ENCODE results near the gene CRYGN.

Gene CRYGN

DNA sequence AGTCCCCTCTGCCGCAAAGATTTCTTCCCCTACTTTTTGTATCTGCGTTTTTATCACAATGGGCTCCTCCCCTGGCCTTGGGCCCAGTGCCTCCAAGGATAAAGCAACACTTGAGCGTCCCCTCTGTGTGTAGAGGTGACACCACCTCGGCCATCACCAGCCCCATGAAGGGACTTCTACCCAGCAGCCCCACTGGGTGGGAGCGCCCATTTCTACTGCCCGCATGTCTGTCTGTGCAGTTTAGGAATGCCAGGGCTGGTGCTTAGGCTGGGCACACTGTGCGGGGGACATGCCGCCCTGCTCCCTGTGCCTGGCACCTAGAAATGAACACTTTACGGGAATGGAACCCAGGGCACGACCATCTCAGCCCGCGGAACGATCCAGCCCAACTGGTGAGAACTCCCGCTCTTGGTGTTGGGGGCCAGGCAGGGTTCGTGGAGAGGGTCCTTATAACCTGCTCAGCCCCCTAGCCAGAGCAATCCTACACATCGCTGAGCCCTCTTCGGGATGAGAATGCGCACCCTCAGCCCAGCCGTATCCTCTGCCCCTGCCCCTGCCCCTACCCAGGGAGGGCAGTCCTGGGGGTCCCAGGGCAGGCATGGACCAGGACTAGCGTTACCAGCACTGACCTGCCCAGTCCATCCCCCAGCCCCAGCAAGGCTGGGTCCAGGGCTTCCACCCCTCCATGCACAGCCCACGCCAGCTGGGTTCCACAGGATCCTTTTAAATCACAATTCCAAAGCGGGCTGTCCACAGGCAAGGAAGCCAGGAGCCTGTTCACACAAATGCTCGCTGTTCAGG, 12.8 kb downstream of the CRYGN start:
- no peak for DNase-seq (ENCODE audit: low read depth)

DNA sequence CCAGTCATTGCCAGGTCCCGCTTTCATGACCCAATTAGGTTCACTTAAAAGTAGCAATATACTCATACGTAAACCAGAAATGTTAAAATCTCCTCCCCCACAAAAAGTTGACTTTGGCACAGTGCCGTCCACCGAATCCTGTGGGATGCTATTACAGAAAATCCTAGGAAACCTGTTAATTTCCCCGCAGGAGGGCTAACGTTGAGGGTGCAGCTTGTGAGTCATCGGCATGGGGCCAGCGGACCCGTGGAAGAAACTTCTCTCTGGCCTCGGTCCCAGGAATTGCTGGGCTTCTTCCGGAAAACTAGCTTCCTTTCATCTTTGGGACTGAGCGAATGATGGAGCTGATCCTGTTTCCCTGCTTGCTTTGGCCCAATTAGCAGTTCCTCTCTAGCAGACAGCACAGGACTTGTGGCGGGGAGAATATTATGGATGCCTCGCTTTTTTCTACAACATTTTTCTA, 13.5 kb downstream of the CRYGN start:
- DNase-seq (ENCODE audit: low read depth) = no peak

DNA sequence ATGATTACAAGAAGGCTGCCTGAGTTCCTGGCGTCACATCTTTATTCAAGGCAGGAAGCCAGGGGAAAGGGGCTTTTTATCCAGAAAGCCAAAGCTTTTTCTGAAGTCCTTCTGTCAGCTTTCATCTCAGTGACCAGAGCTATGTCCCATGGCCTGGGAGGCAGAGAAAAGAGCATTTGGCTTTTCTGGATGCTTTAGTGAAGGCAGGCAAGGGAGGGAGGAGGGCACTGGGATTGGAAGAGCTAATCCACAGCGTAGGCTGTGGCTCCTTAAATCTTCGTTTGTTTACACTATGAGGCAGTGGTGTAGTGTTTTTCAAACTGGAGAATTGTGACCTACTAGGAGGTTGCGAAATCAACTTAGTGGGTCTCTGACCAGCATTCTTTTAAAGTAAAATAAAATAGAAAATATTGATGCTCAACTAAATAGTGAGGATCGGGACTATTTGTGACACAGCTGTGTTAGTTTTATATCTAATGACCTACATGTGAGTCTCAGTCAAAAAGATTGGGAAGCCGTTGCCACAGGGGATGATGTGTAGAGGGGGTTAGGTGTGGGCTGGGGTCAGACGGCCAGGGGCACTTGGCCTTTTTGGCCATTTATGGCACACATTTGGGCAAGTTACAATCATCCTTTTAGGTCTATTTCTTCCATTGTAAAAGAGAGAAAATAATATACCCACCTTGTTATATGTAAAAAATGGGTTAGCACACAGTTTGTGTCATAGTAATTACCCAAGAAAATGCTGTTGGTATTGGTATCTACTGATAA, 14.1 kb downstream of the CRYGN start:
- no peak for DNase-seq (ENCODE audit: low read depth)

DNA sequence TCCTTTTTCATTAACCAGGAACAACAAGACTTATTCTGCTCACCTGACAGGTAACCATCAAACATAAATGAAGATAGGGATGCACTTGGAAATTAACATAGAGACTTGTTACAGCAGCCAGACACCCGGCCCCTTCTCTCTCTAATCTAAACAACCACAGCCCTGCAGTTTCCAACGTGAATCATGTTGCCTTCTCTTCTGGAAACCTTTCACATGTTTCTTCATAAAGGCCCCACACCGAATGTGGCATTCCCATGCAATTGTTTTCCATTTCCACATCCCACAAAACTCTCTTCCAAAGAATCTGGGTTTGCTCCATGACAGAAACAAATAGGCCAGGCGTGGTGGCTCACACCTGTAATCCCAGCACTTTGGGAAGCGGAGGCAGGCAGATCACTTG, 15.1 kb downstream of the CRYGN start:
- no peak for DNase-seq (ENCODE audit: low read depth)

DNA sequence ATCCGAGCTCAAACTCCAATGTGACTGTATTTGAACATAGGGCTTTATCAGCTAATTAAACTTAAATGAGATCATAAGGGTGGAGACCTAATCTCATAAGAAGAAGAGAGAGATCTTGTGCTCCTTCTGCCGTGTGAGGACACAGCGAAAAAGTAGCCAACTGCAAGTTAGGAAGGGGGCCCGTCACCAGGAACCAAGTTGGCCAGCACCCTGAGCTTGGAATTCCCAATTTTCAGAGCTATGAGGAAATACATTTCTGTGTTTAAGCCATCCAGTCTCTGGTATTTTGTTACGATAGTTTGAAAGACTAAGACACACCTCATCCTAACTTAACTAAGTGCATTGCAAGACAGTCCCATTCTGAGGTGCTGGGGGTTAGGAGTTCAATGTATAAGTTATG, 16.0 kb downstream of the CRYGN start:
- no peak for DNase-seq (ENCODE audit: low read depth)

DNA sequence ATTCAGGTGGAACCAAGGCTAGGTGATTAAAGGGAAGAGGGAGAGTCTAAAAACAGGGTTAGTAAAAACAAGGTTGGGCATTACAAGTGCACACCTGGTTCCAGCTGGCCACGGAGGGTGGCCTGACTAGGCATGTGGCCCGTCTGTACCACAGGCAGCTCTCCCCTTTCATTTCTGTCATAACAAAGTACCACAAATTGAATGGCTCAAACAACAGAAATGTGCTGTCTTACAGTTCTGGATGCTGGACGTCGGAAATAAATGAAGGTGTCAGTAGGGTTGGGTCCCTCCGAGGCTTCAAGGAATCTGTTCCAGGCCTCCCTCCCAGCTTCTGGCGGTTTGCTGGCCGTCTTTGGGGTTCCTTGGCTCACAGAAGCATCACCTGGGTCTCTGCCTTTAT, 16.7 kb downstream of the CRYGN start:
- DNase-seq (ENCODE audit: low read depth) = no peak

DNA sequence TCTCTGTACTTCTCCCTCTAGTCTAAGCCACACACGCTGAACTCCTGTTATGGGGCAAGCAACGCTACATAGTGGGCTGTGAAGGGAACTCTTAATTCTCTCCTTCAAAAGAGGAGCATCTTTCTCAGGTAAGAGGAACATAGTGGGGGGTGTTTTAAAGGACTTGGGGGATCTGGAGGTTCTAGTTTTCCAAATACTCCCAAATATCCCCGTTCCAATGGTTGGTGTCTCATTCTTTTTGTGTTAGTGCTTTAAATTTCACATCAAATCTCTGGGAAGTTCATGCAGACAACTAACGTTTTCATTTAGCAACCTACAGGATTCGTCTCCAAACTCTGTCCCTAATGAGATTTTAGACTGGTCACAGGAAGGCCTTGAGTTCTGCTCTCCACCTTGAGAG, 17.7 kb downstream of the CRYGN start:
- no peak for DNase-seq (ENCODE audit: low read depth)

DNA sequence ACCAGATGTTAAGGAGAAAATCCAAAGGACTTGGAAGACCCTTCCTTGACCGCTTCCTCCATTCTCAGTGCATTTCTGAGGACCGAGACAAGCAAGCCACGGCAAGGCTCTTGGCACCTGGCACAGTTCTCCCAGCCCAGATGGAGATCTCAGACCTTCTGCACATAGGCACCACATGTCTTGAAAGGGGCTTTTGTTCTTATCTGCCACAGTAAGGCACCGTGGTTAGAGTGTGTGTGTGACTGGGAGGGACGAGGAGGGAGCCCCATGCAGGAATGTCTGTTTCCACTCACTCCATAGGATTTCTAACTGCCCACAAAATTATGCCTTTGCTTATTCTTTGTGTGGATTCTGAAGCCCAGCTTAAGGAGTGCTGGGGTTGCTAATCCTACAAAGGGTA, 19.8 kb downstream of the CRYGN start:
- DNase-seq (ENCODE audit: low read depth) = no peak

DNA sequence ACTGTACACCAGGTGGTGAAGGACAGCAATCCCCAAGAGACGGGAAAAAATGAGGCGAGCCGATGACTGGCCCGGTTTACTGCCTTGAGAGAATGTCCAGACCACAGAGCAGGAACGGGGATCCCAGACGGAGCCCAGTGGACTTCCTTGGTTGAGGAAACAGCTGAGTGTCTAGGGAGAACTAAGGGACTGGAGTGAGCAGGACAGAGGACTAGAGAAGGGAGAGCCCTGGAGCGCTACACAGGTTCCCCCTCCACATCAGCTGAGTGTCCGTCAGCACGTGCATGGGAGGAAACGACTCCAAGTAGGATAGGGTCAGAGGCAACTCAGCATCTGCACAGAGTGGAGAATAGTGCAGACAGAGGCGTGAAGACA, 23.0 kb downstream of the CRYGN start:
- DNase-seq (ENCODE audit: low read depth) = no peak

DNA sequence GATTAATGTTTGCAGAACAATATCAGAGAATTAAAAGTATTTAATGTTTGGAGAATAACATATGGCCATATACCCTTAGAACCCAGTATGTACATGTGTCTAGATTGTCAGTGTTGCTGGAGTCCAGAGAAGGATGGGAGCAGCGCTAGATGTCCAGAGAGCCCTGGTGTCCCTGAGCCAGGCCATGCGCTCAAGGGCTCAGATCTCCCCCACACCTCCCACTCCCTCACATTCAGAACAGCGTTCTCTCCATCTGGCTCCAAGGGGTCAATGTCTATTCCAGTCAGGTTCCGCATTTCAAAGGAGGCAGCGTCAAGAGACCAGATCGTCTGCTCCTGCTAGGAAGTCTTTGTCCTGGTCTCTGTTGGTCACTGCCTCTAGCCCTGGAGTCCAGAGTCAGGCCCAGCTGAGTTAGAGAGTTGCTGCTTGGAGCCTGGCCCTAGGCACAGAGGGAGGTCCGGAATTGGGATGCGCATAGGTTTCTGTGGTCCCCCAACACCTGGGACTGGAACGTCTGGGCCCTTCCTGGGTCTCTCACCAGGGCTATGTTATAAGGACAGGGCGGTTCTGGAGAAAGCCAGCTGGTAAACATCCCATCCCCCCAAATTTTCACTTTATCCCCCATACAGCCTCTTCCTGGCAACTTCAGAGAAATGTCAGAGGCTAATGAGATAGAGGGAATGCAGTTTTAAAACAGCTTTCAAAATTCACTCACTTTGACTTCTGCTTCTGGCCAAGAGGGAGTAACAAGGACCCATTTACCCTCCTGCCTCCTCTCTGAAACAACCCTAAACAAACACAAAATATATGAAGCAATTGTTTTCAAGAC, 23.6 kb downstream of the CRYGN start:
- DNase-seq (ENCODE audit: low read depth) = no peak

DNA sequence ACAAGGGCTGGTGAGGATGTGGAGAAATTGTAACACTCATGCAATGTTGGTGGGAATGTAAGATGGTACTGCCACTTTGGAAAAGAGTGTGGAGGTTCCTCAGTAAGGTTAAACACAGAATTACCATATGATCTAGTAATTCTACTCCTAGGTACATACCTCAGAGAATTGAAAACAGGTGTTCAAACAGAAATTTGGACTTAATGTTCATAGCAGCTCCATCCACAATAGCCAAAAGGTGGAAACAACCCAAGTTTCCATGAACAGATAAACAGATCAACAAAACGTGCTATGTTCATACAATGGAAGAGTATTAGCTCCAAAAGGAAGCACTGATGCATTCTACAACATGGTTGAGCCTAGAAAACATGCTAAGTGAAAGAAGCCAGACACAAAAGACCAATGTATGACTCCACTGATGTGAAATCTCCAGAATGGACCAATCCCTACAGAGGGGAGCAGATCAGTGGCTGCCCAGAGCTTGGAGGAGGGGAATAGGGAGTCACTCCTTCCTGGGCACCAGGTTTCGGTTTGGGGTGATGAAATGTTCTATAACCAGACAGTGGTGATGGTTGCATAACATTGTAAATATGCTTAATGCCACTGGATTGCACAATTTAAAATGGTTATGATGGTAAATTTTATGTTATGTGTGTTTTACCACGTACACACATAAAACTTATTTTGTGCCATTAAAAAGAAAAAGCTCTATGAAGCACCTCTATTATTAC, 24.4 kb downstream of the CRYGN start:
- DNase-seq (ENCODE audit: low read depth) = no peak

DNA sequence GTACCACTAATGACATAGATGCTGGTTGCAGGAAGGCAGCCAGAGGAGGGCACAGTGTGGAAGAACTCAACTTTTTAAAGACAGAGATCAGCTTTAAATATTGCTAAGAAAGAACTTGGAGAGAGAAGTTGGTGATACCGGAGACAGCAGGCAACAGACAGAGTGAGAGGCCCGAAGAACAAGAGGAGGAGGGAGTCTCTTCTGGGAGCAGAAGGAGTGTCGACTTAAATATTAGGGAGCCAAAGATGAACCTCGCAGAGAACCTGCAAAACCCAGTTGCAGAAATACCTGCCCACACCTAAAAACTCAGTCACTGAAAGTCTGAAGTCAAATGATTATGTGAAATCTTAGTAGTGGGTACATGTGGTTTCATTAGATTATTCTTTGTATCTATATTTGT, 26.7 kb downstream of the CRYGN start:
- no peak for DNase-seq (ENCODE audit: low read depth)

DNA sequence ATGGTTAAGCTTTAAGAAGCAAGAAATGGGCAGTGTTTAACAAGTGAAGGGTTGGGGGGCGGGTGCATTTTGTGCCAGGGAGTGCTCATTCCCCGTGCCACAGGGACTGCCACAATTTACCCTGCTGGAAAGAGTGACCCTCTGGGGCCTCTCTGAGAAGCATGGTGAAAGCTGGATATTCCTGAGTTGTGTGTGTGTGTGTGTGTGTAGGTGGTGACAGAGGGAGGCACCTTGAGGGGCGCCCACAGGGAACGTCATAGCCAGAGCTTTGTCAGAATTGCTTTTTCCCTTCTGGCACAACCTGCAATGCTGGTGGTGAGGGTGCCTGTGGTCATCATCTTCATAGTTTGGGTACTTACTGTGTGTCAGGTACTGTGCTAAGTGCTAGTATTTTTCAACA, 27.6 kb downstream of the CRYGN start:
- no peak for DNase-seq (ENCODE audit: low read depth)

DNA sequence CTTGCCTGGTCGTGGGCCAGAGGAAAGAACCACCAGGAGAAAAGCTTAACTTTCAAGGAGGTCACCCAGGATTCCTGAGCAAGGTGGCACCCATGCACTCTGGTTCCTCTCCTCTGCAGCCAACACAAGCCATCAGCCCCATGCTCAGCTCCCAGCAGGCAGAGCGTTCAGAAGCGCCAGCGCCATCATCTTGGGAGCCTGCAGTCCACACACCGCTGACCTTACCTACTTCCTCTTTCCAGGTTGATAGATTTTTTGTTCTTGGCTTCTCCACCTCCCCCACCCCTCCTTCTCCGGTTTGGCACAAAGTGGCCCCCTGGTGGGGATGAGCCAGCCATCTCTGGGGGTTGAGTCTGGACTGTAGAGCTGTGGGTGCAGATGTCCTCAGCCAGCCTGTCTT, 28.4 kb downstream of the CRYGN start:
- no peak for DNase-seq (ENCODE audit: low read depth)

DNA sequence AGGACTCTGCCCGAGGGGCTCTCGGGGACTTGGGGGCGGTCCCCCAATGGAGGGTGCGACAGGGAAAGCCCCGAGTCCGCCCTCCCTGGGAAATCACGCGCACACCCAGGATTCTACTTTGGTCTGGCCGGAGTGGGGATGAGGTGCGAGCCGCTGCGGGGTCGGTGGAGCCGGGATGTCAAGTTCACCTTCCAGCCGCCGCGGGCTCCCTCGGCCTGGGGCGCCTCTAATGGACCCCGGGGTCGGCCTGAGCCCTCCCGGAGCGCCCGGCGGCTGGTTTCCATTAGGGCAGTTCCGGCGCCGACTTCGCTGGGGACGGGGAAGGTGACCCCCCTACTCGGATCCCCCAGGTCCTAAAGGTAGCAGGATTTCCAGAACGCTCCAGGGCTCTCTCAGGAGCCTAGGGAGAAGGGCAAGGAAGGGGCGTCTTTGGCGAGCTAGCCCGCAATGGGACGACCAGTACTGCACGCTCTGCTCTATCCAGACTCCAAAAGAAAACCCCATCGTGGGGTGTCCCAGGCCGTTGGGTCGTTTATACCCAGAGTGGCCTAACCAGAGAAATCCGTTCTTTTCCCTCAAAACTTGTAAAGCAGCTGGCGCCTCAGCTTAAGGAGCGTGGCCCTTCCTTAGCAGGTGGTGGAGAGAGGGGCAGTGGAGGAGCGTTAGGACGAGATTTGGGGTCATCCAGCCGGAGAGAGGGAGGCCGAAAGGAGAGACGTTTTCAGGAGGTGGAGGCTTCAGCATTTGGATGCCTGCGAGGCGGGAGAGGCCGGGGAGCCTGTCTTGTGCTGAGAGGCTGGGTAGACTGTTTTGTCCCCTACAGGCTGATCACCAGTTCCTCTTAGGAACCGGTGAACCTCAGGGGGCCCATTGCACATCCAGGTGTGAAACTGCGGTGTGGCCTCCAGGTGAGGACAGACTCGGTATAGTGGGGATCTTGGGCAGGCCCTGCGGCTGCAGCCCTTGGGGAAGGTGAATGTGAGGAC, 29.2 kb downstream of the CRYGN start:
- no peak for DNase-seq (ENCODE audit: low read depth)

DNA sequence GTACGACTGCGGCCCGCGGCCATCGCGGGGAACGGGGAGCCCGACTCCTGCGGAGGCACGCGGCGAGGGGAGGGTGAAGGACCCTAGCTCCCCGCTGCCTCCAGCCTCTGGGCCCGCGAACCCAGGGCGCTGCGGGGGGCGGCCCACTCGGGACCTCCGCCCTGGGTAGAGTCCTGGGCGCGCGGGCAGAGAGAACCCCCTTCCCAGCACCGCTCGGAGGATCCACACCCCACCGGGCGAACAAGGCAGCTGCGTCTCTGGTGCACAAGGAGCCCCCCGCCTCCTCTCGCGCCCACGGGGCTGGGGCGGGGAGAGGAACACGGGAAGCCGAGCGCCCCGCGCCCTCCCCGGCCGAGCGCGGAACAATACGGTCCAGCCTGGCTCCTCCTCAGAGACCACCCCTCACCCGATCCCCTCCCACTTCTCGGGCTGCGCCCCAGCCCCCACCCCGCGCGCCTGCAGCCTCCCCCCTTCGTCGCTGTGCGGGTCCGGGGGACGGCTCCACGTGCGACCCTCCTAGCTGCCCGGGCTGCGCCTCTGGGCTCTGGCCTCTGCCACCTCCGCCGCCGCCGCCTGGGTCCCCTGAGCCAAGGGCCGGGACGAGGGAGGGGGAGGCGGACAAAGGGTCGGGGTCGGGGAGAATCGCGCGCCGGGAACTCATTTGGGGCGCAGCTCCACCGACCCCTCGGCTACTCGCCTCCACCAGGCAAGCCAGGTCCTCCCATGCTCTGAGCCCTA, 30.1 kb downstream of the CRYGN start, which contains the start of gene WDR86:
Gene WDR86 (minus strand): TSS at position 372 of the 738 bp plus-strand sequence. CDS start 449 bp downstream, outside the sequence.
- DNase-seq (ENCODE audit: low read depth) = no peak

DNA sequence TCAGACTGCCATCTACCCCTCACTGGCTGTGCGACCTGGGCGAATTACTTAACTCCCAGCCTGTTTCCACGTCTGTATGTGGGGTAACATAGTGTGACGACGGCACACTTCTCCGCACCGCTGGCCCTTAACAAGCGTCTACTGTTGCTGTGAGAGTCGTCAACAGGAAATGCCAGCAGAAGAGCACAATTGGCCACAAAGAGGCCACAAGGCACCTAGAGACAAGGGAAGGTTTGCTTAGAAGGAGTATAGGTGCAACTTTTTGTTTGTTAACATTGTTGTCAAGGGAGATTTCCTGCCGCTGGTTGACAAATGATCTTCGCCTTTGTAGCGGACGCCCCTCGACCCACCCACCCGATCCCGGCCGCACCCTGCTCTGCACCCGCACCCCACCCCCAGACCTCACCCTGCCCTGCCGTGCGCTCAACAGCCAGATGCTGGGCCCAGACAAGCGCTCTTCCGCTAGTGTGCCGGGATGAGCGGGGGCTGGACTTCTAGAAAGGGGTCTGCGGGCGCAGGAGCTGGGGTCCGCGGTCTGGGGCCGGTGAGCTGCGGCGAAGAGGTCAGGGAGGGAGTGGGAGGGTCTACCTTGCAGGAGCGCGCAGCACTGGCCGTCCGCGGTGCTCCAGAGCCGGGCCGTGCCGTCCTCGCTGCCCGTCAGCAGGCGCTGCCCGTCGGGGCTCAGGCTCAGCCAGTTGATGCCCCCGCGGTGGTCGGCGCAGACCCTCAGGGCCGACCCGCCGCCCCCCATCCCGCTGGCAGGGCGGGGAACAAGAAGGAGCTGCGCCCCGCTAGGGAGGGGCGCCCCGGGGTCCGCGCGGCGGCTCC, 30.9 kb downstream of the CRYGN start:
- peak; percentile 78 for DNase-seq (ENCODE audit: low read depth)

DNA sequence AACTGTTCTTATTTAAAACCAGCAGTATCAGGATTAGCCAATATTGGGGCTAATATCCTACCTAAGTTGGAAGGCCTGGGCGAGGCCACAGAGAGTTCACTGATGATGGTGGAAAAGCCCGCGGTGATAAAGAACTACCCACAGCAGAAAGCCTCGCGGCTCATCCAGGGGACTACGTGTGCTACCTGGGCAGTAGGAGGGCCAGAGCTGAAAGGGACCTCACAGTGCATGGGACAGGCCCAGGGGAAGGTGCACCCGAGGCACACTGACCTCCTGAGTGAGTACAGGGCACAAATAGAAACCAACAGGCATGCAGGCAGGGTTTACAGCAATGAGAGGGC, 31.5 kb downstream of the CRYGN start:
- no peak for DNase-seq (ENCODE audit: low read depth)

All from T follicular helper cell (primary cell).